ENCODE results near the gene PCTP.

PCTP gene

GRCh38 chr17:55717432-55717831, 33.4 kb upstream of the PCTP start:
- Histone ChIP-seq H3K36me3 (ENCODE audit: control insufficient read depth, insufficient read depth, low read length) (no peaks in the 10 kb centered on the region), H3K4me3 (replicated peaks; ENCODE audit: low read depth, low read length) (no peak overlapping the region), H3K27me3 (replicated peaks; ENCODE audit: control insufficient read depth, insufficient read depth, low read length) (no peaks in the 10 kb centered on the region)
- no peak for DNase-seq (ENCODE audit: extremely low read depth, insufficient read length)
- TF ChIP-seq, protein P1, sequence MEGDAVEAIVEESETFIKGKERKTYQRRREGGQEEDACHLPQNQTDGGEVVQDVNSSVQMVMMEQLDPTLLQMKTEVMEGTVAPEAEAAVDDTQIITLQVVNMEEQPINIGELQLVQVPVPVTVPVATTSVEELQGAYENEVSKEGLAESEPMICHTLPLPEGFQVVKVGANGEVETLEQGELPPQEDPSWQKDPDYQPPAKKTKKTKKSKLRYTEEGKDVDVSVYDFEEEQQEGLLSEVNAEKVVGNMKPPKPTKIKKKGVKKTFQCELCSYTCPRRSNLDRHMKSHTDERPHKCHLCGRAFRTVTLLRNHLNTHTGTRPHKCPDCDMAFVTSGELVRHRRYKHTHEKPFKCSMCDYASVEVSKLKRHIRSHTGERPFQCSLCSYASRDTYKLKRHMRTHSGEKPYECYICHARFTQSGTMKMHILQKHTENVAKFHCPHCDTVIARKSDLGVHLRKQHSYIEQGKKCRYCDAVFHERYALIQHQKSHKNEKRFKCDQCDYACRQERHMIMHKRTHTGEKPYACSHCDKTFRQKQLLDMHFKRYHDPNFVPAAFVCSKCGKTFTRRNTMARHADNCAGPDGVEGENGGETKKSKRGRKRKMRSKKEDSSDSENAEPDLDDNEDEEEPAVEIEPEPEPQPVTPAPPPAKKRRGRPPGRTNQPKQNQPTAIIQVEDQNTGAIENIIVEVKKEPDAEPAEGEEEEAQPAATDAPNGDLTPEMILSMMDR (IDR thresholded peaks at IDR 0.05; ENCODE audit: insufficient read depth, low read length, poor library complexity, severe bottlenecking) = no peak

- Histone ChIP-seq H3K4me3 (replicated peaks; ENCODE audit: low read depth, low read length) (no peak overlapping the region), H3K27me3 (replicated peaks; ENCODE audit: control insufficient read depth, insufficient read depth, low read length) (no peaks in the 10 kb centered on the region), H3K36me3 (ENCODE audit: control insufficient read depth, insufficient read depth, low read length) (no peaks in the 10 kb centered on the region)
- TF ChIP-seq, protein P1 (IDR thresholded peaks at IDR 0.05; ENCODE audit: insufficient read depth, low read length, poor library complexity, severe bottlenecking) = peak; percentile 72
- DNase-seq (ENCODE audit: extremely low read depth, insufficient read length) = no peak
Measured at GRCh38 chr17:55717898-55718735, 32.7 kb upstream of the PCTP start.

GRCh38 chr17:55720919-55721836, 29.7 kb upstream of the PCTP start:
- Histone ChIP-seq H3K36me3 (ENCODE audit: control insufficient read depth, insufficient read depth, low read length) (no peaks in the 10 kb centered on the region), H3K4me3 (replicated peaks; ENCODE audit: low read depth, low read length) (no peak overlapping the region), H3K27me3 (replicated peaks; ENCODE audit: control insufficient read depth, insufficient read depth, low read length) (no peaks in the 10 kb centered on the region)
- no peak for DNase-seq (ENCODE audit: extremely low read depth, insufficient read length)
- TF ChIP-seq, protein P1 (IDR thresholded peaks at IDR 0.05; ENCODE audit: insufficient read depth, low read length, poor library complexity, severe bottlenecking) = no peak

- TF ChIP-seq, protein P1 (IDR thresholded peaks at IDR 0.05; ENCODE audit: insufficient read depth, low read length, poor library complexity, severe bottlenecking) = no peak
- no peaks in the 10 kb centered on the region for H3K36me3 ChIP-seq (ENCODE audit: control insufficient read depth, insufficient read depth, low read length)
- H3K27me3 ChIP-seq (replicated peaks; ENCODE audit: control insufficient read depth, insufficient read depth, low read length) = no peaks in the 10 kb centered on the region
- DNase-seq (ENCODE audit: extremely low read depth, insufficient read length) = no peak
- no peak overlapping the region for H3K4me3 ChIP-seq (replicated peaks; ENCODE audit: low read depth, low read length)
Measured at GRCh38 chr17:55722016-55722736, 28.7 kb upstream of the PCTP start.

GRCh38 chr17:55722742-55723487, 27.9 kb upstream of the PCTP start, which contains the start of gene TMEM100:
TSS of gene TMEM100 (minus strand) at chr17:55722864. CDS start at chr17:55721070, 1,794 bp downstream.
- TF ChIP-seq, protein P1 (IDR thresholded peaks at IDR 0.05; ENCODE audit: insufficient read depth, low read length, poor library complexity, severe bottlenecking) = no peak
- Histone ChIP-seq H3K27me3 (replicated peaks; ENCODE audit: control insufficient read depth, insufficient read depth, low read length) (no peaks in the 10 kb centered on the region), H3K36me3 (ENCODE audit: control insufficient read depth, insufficient read depth, low read length) (no peaks in the 10 kb centered on the region), H3K4me3 (replicated peaks; ENCODE audit: low read depth, low read length) (no peak within 1 kb of the TSS)
- DNase-seq (ENCODE audit: extremely low read depth, insufficient read length) = no peak

All from GM06990 (cell line).